Right lobe of liver (tissue), 4 donors: ENCODE data around the gene SLC36A4.

Experiments
- CTCF ChIP-seq, 4 donors: fragments of 200-600 bp in 3 of 4; fragments of 450-650 bp in 1 of 4; IDR thresholded peaks; one replicate each; pipeline versions ENCODE4 v1.5.1 to v1.8.0; 2016 to 2022; ENCODE audit warnings: antibody characterized with exemption in 4 of 4, mild to moderate bottlenecking in 2 of 4
- POLR2A ChIP-seq: fragments of 450-650 bp; IDR thresholded peaks from one replicate; pipeline ENCODE4 v1.6.1; 2017; ENCODE audit warnings: antibody characterized with exemption, mild to moderate bottlenecking
- donor health status: DM: no; HTN: no; CAD: no.
- donor health status: DM: no; HTN: no; CAD: no.
- donor health status: DM: no; HTN: yes; CAD: no.

- no peak for TF ChIP-seq CTCF (IDR thresholded peaks at IDR 0.05)
- TF ChIP-seq POLR2A, result no peak
These were observed 4.1 kb downstream of the SLC36A4 start for GRCh38 chr11:93193731-93194130.
